Osteoblast (primary cell): ENCODE measurements around the gene TNNI2. TPM values are rescaled to one million over a fixed set of nuclear protein-coding genes. Genes with fewer than 3 reads are reported as not detected.
A peak's percentile ranks its signal among the peaks of the same experiment; 100 is the strongest.

Source experiments
- DNase-seq: peaks from one replicate; pipeline ENCODE4 v3.0.0; 2011; ENCODE audit warnings: low spot score, mixed read lengths; ENCODE audit not compliant: insufficient read length; ENCODE audit errors: missing footprints
- H2AFZ ChIP-seq: 2 replicates; pipeline ENCODE4 v1.6.0; 2011; ENCODE audit warnings: mild to moderate bottlenecking, low read length
- H3K27ac ChIP-seq: 2 replicates; pipeline ENCODE4 v1.5.1; 2011; ENCODE audit warnings: mild to moderate bottlenecking, low read depth, low read length, moderate library complexity
- H3K27me3 ChIP-seq: 2 replicates; pipeline ENCODE4 v1.6.0; 2012; ENCODE audit warnings: mild to moderate bottlenecking, control low read depth, inconsistent platforms, low read length, moderate library complexity; ENCODE audit not compliant: insufficient read depth
- H3K36me3 ChIP-seq: 2 replicates; pipeline ENCODE4 v1.5.1; 2011; ENCODE audit warnings: mild to moderate bottlenecking, low read length, control low read depth, moderate library complexity; ENCODE audit not compliant: insufficient read depth
- H3K4me1 ChIP-seq: 2 replicates; pipeline ENCODE4 v1.5.1; 2011; ENCODE audit warnings: mild to moderate bottlenecking, low read length, control low read depth, moderate library complexity; ENCODE audit not compliant: insufficient read depth
- H3K4me2 ChIP-seq: 2 replicates; pipeline ENCODE4 v1.6.0; 2011; ENCODE audit warnings: mild to moderate bottlenecking, low read length; ENCODE audit not compliant: insufficient read depth
- H3K4me3 ChIP-seq: fragments of 200-600 bp; sonication (generic); 3 replicates; pipeline ENCODE4 v1.5.1; 2012; ENCODE audit warnings: mild to moderate bottlenecking, low read length, inconsistent platforms; ENCODE audit not compliant: insufficient read depth
- H3K79me2 ChIP-seq: 2 replicates; pipeline ENCODE4 v1.6.0; 2012; ENCODE audit warnings: mild to moderate bottlenecking, low read length, control low read depth, inconsistent platforms; ENCODE audit not compliant: insufficient read depth
- H3K9me3 ChIP-seq: 2 replicates; pipeline ENCODE4 v1.5.1; 2011; ENCODE audit warnings: low read depth, low read length, control low read depth
- H4K20me1 ChIP-seq: 2 replicates; pipeline ENCODE4 v1.6.0; 2012; ENCODE audit warnings: mild to moderate bottlenecking, low read length, control low read depth; ENCODE audit not compliant: insufficient read depth
- CTCF ChIP-seq: IDR thresholded peaks from 2 replicates; pipeline ENCODE4 v1.5.1; 2011; ENCODE audit warnings: mild to moderate bottlenecking, low read depth, low read length, moderate library complexity; ENCODE audit errors: extremely low read depth
- total RNA-seq: library from RNA; depleted of rRNA; stranded (reverse); fragments of >200 nt; gene quantifications from 2 replicates; pipeline ENCODE4 v1.2.3, GENCODE V29; 2012

Gene TNNI2
- total RNA-seq, 1 donor: not detected

GRCh38 chr11:1820463-1821325 is 18.1 kb upstream of the TNNI2 start:
- Histone ChIP-seq H3K79me2 (no peaks in the 10 kb centered on the region), H3K4me1 (peaks cover 19% of the 10 kb centered on the region), H3K9me3 (no peaks in the 10 kb centered on the region), H3K27me3 (no peaks in the 10 kb centered on the region), H3K4me2 (no peak overlapping the region), H4K20me1 (no peaks in the 10 kb centered on the region), H3K36me3 (no peaks in the 10 kb centered on the region), H2AFZ (no peak overlapping the region), H3K4me3 (no peak overlapping the region), H3K27ac (peak overlapping the region; percentile 18)
- TF ChIP-seq CTCF: no peak
- DNase-seq: peak; percentile 86

- H3K4me1 ChIP-seq: peaks cover 27% of the 10 kb centered on the region
- H2AFZ ChIP-seq: no peak overlapping the region
- no peak overlapping the region for H3K4me2 ChIP-seq
- no peaks in the 10 kb centered on the region for H3K27me3 ChIP-seq
- H3K27ac ChIP-seq: no peak overlapping the region
- H3K79me2 ChIP-seq: no peaks in the 10 kb centered on the region
- no peak for TF ChIP-seq CTCF
- H3K36me3 ChIP-seq: no peaks in the 10 kb centered on the region
- no peaks in the 10 kb centered on the region for H4K20me1 ChIP-seq
- DNase-seq: no peak
- no peaks in the 10 kb centered on the region for H3K9me3 ChIP-seq
- no peak overlapping the region for H3K4me3 ChIP-seq
Observed at GRCh38 chr11:1821562-1821961, 17.2 kb upstream of the TNNI2 start.

- Histone ChIP-seq H3K4me2 (no peak overlapping the region), H3K27me3 (no peaks in the 10 kb centered on the region), H2AFZ (no peak overlapping the region), H3K36me3 (no peaks in the 10 kb centered on the region), H3K27ac (no peak overlapping the region), H3K4me1 (peaks cover 40% of the 10 kb centered on the region), H4K20me1 (no peaks in the 10 kb centered on the region), H3K4me3 (no peak overlapping the region), H3K9me3 (no peaks in the 10 kb centered on the region), H3K79me2 (no peaks in the 10 kb centered on the region)
- peak; percentile 58 for DNase-seq
- TF ChIP-seq CTCF: no peak
Observed at GRCh38 chr11:1822648-1823375, 16.0 kb upstream of the TNNI2 start.
